NCI-H1930 (cell line): Measurements from ENCODE around the gene S1PR5.

Experiments
- DNase-seq, 2 experiments: peaks; one replicate each; lab custom pipeline; 2025; lab: John Stamatoyannopoulos, UW

Gene S1PR5

DNA sequence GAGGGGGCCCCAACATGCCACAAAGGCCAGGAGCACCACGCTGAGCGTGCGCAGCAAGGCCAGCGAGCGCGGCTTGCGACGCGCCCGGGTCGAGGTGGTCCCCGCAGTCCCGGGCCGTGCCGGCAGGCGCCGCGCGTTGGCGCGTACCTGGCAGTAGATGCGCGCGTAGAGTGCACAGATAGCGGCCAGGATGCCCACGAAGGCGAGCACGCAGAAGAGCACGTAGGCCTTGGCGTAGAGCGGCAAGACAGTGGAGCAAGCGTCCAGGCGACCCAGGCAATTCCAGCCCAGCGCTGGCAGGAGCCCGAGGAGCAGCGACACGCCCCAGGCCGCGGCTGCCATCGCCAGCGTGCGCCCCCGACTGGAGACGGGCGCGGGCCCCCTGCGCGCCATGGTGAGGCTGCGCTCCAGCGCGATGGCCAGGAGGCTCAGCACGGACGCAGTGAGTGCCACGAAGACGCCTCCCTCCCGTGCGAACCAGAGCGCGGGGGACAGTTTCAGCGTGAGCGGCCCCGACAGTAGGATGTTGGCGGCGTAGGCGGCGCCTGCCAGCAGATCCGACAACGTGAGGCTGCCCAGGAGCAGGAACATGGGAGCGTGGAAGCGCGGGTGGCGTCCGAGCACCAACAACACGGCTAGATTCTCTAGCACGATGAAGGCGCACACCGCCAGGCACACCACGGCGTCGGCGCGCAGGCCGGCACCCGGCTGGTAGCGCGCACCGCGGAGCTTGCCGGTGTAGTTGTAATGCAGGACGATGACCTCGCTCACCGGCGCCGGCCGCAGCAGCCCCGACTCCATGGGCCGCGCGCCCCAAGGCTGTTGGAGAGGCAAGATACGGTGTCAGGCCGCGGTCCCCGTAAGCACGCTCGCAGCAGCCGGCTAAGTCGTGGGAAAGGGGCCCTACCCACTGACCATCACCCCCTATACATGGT, 2.8 kb downstream of the S1PR5 start:
- DNase-seq, result peak in 1 of 2 experiments; percentile 28

DNA sequence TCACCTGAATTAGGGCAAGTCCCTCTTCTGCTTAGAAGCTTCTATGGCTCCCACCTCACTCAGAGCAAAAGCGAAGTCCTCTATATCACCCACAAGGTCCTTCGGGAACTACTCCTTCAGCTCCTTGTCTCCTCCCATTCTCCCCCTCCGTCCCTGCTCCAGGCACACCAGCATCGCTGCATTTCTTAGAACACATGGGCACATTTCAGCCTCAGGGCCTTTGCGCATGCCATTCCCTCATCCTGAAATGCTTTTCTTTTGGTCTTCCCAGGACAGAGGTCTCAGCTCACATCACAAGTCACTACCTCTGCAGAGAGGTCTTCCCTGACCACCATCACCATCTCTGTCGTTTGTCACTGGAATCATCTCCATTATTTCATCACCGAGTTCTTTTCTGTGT, 4.0 kb downstream of the S1PR5 start:
- DNase-seq, result no peak

DNA sequence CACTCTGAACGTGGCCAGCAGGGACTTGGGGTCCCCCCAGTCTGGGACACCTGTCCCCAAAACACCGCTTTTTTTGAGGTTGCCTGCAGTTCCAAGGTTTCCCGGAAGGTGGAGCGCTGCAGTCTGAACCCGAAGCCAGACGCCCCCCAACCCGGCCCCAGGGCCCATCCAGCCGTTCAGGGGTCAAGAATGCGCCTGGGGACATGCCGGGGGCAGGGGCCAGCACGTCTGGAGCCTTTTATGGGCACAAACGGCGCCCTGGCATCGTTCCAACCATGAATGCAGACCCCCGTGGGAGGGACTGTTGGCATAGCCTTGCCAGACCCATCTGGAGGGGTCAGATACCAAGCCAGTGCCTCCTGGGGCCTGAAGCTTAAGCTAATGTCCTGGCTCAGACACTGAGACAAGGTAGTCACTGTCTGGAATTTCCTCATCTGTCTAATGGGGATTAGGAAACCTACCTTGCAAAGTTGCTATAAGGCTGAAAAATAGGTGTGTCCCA, 6.9 kb downstream of the S1PR5 start:
- peak in 1 of 2 experiments; percentile 5 for DNase-seq

DNA sequence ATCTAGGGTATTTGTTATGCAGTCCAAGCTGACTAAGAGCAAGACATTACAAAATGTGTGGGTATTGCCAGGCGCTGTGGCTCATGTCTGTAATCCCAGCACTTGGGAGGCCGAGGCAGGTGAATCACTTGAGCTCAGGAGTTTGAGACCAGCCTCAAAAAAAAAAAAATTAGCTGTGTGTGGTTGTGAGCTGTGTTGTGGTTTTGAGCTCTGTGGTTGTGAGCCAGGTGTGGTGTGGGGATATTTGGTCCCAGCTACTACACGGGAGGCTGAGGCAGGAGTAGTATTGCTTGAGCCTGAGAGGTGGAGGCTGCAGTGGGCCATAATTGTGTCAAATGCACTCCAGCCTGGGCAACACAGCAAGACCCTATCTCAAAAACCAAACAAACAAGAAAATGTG, 8.5 kb downstream of the S1PR5 start:
- DNase-seq, result no peak

DNA sequence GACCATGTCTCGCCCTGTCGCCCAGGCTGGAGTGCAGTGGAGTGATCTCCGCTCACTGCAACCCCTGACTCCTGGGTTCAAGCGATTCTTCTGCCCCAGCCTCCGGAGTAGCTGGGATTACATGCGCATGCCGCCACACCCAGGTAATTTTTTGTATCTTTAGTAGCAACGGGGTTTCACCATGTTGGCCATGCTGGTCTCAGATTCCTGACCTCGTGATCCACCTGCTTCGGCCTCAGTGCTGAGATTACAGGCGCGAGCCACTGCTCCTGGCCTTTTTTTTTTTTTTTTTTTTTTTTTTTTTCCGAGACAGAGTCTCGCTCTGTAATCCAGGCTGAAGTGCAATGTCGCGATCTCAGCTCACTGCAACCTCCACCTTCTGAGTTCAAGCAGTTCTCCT, 9.2 kb downstream of the S1PR5 start:
- no peak for DNase-seq

DNA sequence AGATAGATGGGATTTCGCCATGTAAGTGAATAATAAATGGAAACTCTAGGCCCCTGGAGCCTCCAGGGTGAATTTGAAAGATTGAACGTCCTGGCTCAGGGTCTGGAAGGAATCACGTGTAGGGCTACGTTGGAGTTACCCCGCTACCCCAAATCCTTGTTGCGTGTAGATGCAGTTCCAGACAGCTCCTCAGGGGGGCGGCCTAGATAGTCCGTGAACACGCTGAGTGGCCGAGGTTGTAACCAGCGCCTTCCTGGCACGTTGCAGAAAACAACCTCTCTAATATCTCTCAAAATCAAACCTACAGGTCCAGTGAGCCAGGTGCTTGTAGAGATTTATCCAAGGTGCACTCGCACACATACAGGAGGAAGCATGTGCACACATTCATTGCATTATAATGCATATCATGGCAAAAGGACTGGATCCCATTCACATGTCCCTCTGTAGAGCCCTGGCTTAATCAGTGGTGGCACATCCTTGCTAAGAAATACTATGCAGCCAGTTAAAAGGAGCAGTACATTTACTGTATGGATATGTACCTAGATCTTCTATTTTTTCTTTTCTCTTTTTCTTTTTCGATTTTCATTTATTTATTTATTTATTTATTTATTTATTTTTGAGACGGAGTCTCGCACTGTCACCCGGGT, 11.5 kb downstream of the S1PR5 start:
- DNase-seq, result no peak

DNA sequence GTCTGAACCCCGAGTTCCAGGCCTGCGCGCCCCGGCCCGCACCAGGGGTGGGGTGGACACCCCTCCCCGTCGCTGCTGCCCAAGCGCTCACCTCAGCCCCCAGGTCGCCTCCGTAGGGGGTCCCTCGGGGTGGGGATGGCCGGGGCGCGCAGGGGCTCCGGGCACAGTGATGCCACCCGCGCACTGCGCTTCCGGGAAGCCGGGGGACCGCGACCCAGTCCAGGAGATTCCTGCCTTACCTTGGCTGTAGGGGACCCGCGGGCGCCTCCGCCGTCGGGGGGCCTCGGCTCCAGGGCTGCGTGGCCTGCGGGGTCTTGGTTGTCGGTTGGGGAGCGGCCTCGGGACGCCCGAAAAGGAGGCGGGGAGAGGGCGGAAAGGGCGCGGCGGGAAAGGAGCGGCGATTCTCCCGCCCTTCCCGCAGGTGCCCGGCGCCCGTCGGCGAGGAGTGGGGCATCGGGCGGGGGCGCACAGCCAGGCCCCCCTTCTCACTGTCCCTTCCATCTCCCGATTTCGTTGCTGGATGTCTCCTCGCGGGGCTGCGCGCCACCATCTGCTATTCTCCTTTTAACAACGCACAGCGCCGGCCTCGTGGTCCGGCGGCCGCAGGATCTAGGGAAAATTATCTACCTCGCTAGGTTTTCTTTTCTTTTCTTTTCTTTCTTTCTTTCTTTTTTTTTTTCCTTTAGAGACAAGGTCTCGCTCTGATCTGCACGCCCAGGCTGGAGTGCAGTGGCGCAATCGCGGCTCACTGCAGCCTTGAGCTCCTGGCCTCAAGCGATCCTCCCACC, 14.1 kb downstream of the S1PR5 start, which contains the start of gene KEAP1:
KEAP1 (minus strand) TSS at position 355 of the 788 bp plus-strand sequence. CDS start 3,323 bp downstream, outside the sequence.
- no peak for DNase-seq

DNA sequence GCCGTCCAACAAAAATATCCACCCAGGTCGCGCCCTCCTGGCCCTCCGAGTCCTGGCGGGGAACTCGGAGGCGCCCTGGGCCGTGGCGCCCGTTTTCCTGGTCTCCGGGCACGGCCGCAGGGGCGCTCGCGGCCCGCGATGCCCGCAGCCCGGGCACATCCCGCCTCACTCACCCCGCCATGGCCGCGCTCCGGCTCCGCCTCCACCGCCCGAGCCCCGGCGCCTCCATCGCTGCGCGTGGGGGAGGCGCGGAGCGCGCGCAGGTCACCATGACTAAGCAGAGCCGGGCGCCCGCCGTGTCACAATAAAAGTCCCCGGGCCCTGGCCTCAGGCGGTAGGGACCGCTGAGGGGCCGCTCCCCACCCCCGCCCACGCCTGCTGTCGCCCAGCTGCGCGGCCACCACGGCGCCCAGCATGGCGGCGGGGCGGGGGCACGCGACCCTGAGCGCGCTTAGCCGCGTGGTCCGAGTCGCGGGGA, 14.7 kb downstream of the S1PR5 start:
- peak; percentile 69 to 81 for DNase-seq

DNA sequence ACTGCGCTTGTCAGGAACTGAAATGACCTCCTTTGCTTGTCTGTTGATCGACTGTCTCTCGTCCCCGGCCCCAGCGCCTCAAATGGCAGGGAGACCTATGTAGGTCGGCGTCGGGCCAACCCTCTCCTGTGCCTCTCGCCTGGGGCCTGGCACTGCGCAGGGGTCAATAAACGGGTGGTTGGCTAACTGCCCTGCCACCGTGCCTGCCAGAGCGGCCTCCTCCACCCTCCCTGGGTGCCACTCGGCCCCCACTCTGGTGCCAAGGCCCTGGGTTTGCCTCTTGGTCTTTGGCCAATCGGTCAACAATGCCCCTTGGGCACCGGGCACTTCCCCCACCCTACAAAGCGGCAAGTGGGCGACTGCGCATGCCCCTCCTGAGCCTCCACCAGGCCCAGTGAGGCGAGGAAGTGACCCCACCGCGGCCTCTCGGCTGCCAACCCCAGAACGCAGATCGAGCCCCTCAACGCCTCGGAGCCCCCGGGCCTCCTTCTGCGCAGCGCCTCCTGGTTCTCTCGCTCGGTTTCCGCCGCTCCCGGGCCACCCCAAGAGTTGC, 15.2 kb downstream of the S1PR5 start:
- DNase-seq, result peak in 1 of 2 experiments; percentile 23

DNA sequence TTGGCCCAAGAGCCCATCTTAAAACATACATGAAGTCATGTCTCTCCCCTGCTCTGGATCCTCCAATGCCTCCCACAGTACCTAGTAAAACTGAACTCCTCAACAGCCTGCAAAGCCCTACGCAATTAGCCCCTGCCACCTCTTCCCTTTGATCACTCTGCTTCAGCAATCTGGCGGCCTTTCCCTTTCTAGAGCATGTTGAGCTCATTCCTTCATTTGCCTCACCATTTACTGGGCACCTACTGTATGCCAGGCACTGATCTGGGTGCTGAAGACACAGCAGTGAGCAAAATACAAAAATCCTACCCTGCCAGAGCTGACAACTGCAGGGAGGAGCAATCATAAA, 17.0 kb downstream of the S1PR5 start:
- no peak for DNase-seq

DNA sequence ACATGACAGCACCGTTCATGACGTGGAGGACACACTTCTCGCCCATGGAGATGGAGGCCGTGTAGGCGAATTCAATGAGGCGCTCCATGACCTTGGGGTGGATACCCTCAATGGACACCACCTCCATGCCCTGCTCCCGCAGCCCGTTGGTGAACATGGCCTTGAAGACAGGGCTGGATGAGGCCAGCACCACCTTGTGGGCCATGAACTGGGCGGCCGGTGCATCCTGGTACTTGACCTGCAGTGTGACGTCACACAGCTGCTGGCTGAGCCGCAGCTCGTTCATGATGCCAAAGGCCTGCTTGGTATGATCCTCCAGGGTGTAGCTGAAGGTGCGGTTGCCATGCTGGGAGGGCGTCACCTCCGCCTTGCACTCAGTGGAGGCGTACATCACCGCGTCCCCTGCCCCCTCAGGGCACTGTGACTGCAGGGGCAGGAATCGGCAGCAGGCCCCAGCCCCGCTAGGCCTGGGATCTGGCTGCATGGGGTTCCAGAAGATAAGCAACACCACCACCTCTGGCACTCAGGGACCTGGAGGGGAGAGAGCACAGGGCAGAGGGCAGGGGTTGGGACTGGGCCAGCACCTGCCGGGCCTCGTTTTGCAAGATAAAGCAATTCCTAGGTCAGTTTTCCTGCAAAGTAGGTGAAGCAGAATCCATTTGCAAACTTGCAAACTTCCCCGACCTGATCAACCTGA, 17.5 kb downstream of the S1PR5 start:
- DNase-seq, result no peak

DNA sequence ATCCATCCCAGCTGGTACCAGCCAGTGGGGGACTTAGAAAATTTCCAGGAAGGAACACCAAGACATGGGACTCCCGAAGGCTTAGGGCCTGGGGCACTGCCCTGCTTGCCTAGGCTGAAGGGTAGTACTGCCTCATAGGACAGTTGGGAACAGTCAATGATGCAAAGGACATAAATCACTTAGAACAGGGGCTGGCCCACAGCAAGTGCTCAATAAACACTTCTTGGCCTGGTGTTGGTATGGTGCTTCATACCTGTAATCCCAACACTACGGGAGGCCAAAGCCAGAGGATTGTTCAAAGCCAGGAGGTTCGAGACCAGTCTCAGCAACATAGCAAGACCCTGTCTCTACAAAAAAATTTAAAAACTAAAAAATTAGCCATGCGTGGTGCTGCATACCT, 19.9 kb downstream of the S1PR5 start:
- no peak for DNase-seq

DNA sequence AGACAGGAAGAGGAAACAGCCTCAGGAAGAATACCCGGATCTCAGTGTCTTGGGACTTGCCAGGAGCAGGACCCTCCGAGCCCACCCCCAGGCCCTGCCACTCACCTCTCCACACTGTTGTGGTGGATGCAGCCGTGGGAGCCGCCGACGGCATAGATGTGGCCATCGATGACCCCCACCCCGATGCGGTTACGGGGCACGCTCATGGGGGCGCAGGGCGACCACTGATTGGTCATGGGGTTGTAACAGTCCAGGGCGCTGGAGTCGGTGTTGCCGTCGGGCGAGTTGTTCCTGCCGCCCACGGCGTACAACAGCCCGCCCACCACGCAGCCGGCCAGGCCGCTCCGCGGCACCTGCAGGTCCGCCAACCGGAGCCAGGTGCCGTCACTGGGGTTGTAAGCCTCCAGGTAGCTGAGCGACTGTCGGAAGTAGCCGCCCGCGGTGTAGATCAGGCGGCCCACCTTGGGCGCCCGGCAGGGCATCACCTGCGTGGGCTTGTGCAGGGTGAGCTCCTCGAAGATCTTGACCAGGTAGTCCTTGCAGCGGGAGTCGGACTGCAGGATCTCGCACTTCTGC, 25.7 kb downstream of the S1PR5 start:
- no peak for DNase-seq

DNA sequence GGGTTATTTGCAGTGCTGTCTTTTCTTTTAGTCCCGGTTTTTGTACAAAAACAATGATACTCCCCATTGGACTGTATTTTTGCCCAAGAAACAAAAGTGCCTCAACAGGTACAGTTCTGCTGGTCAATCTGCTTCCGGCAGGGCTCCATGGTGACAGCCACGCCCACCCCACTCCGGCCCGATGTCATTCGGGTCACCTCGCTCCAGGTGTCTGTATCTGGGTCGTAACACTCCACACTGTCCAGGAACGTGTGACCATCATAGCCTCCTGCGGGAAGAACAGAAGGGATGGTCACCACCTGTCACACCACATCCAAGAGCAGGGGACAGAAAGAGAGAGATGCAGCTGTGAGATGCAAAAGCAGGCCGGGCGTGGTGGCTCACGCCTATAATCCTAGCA, 30.7 kb downstream of the S1PR5 start:
- DNase-seq, result no peak

DNA sequence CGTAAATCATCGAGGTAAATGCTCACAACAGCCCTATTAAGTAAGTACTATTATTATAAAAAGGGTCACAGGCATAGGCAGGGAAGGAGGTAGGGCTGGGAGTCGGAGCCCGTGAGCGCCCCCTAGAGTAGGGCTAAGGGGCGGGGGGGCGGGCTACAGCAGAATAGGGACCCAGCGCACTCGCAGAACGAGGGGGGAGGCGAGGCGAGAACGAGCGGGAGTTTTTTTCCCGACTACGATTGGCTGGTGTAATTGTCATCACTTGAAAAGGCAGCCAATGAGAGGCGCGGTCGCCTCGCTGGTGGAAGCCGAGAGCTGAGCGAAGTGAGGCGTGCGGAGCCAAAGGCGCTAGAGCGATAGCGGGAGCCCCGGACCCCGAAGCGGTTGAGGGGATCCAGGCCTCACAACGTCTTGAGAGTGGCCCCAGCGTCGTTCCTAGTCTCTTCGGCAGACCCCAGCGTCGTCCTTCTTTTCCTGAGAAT, 38.3 kb downstream of the S1PR5 start:
- peak; percentile 85 to 86 for DNase-seq

DNA sequence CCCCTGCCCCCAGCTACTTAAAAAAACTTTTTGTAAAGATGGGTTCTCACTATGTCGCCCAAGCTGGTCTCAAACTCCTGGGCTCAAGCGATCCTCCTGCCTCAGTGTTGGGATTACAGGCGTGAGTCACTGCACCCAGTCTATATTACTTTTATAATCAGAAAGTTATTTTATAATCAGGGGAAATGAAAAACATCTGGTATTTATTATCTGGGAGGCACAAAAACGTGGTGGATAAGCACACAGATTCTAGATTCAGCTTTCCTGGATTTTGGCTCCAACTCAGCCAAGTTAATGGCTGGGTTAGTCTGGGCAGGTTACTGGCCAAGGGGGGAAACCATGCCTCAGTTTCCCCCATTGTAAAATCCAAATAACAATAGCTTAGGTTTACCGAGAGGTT, 38.8 kb downstream of the S1PR5 start:
- no peak for DNase-seq

DNA sequence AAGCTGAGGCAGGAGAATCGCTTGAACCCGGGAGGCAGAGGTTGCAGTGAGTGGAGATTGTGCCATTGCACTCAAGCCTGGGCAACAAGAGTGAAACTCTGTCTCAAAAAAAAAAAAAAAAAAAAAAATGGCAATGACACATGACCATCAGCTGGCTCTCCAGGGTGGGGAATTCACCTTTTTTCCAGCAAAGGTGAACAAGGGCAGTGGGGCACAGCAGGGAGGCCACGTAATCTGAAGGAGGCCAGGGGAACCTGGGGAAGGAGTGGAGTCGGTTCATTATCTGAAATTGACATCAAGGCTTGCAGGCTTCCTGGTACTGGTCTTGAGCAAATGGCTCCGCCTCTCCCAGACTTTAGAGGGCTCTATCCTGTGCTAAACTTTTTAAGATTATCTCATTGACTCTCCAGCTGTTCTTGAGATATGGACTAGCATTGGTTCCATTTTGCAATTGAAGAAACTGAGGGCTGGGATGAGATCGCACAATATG, 42.2 kb downstream of the S1PR5 start:
- no peak for DNase-seq

DNA sequence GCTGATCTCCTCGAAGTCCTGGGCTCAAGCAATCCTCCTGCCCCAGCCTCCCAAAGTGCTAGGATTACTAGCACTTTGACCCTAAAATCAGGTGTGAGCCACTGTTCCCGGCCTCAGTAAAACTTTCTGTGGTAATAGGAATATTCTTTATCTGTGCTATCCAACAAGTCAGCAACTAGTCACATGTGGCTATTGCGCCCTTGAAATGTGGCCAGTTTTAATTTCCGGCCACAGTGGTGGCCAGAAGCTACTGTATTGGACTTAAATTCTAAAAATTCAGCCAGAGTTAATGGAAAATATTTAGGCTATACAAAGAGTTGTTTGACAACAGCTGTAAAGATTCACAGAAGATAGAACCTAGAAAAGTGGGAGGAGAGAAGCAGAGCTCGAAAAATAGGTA, 44.1 kb downstream of the S1PR5 start:
- DNase-seq, result no peak

DNA sequence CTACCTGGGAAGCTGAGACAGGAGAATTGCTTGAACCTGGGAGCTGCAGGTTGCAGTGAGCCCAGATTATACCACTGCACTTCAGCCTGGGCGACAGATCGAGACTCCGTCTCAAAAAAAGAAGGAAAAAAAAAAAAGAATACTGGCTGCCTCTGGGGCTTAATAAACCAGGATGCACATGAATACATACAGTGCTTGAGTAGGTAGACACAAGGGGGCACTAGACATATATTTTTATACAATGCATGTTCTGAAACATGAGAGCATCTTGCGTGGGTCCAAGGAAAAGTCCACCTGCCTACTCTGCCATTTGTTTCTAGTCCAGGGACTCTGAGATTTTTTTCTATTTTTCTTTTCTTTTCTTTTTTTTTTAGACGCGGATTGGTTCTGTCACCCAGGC, 45.3 kb downstream of the S1PR5 start:
- DNase-seq, result no peak

DNA sequence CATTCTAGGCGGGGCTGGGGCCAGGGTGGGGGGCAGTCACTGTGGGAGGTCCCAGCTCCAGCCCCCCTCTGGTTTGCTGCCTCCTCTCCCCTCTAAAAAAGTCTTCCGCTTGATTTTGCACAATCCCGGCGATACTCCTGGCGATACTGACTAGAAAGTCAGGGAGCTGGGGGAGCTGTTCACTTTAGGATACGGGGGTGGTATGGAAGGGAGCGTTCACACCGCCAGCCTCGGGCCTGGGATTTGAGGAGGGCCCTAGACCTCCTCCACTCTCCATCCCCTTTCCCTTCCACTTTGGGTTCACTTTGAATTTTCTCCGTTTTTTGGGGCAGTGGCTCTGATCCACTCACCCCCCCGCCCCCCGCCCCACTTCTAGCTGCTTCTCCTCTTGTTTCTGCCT, 49.1 kb downstream of the S1PR5 start:
- DNase-seq, result no peak
